Activated CD8-positive, alpha-beta T cell treated with anti-CD3 and anti-CD28 coated beads for 36 hours (primary cell): ENCODE data around the gene PCDH11X. TPM values are rescaled to one million over a fixed set of nuclear protein-coding genes. Genes with fewer than 3 reads are reported as not detected.
"Not testable (repeated sequence)": the region's sequence is repeated elsewhere in the genome, so short reads cannot be mapped to it uniquely, and the experiment has no call there.

Experiments used
- ATAC-seq: fragments of 200-7000 bp; cut with Tn5 transposase; one replicate; pipeline ENCODE4 v1.10.0; 2021; ENCODE audit warnings: mild to moderate bottlenecking, moderate library complexity
- CTCF ChIA-PET: fragments of 350-600 bp; sonication (Branson Sonifier 250); formaldehyde crosslinking; loops from one replicate; lab custom pipeline; 2021; ENCODE audit warnings: antibody characterized with exemption; lab: Charles Lee
- POLR2A ChIA-PET: fragments of 350-600 bp; sonication (Branson Sonifier 250); formaldehyde crosslinking; loops from one replicate; lab custom pipeline; 2021; ENCODE audit warnings: antibody characterized with exemption; lab: Charles Lee
- DNase-seq: peaks from one replicate; pipeline ENCODE4 v3.0.0-alpha.2; 2020
- H3K27ac Mint-ChIP-seq: one replicate; pipeline ENCODE4 v1.8.0; 2021; ENCODE audit warnings: mild to moderate bottlenecking, mixed read lengths
- H3K27me3 Mint-ChIP-seq: one replicate; pipeline ENCODE4 v1.8.0; 2021; ENCODE audit warnings: mixed read lengths
- H3K36me3 Mint-ChIP-seq: one replicate; pipeline ENCODE4 v1.8.0; 2021; ENCODE audit warnings: low read depth, mixed read lengths
- H3K4me1 Mint-ChIP-seq: one replicate; pipeline ENCODE4 v1.8.0; 2021; ENCODE audit warnings: low read depth, mixed read lengths
- H3K4me3 Mint-ChIP-seq: one replicate; pipeline ENCODE4 v1.8.0; 2021; ENCODE audit warnings: mild to moderate bottlenecking, moderate library complexity, mixed read lengths
- H3K9me3 Mint-ChIP-seq: one replicate; pipeline ENCODE4 v1.8.0; 2021; ENCODE audit warnings: mixed read lengths
- intact Hi-C: fragments of 100-400 bp; cut with micrococcal nuclease; formaldehyde crosslinking; loops from one replicate; pipeline ENCODE4 v1.10.0; 2022
- total RNA-seq, 2 experiments: library from RNA; stranded (reverse); gene quantifications; one replicate each; pipeline ENCODE4 v1.2.3, GENCODE V29; 2021

Gene PCDH11X
- total RNA-seq, 2 experiments from 2014 or later: not detected

DNA sequence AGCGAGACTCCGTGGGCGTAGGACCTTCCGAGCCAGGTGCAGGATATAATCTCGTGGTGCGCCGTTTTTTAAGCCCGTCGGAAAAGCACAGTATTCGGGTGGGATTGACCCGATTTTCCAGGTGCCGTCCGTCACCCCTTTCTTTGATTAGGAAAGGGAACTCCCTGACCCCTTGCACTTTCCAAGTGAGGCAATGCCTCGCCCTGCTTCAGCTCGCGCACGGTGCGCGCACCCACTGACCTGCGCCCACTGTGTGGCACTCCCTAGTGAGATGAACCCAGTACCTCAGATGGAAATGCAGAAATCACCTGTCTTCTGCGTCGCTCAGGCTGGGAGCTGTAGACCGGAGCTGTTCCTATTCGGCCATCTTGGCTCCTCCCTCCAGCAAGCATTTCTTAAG is 46.1 kb downstream of the PCDH11X start:
- not testable (repeated sequence) for H3K27me3 Mint-ChIP-seq, H3K9me3 Mint-ChIP-seq

More for the DNA sequence above, 46.1 kb downstream of the PCDH11X start:
- intact Hi-C loops, H3K36me3 Mint-ChIP-seq, H3K27ac Mint-ChIP-seq, ATAC-seq, H3K4me1 Mint-ChIP-seq, CTCF ChIA-PET, POLR2A ChIA-PET, H3K4me3 Mint-ChIP-seq, DNase-seq: not testable (repeated sequence)
